HL-60 (cell line): Measurements from ENCODE around the gene SEC61A1.

Experiments
- GABPA ChIP-seq: IDR thresholded peaks from 2 replicates; pipeline ENCODE4 v1.6.1; 2012; ENCODE audit warnings: low read depth
- POLR2AphosphoS5 ChIP-seq: IDR thresholded peaks from 2 replicates; pipeline ENCODE4 v1.6.1; 2012; ENCODE audit warnings: low read depth
- SPI1 ChIP-seq: IDR thresholded peaks from 2 replicates; pipeline ENCODE4 v1.6.1; 2012; ENCODE audit warnings: low read depth, mild to moderate bottlenecking, borderline replicate concordance
- TF ChIP-seq, protein P1 (sequence below): IDR thresholded peaks from one replicate; pipeline ENCODE4 v1.5.1; 2011; ENCODE audit warnings: low read length, control low read depth, inconsistent platforms; ENCODE audit not compliant: insufficient read depth
- TF ChIP-seq, protein P2 (sequence below): IDR thresholded peaks from 2 replicates; pipeline ENCODE4 v1.6.1; 2012; ENCODE audit warnings: low read depth; ENCODE audit not compliant: insufficient replicate concordance

DNA sequence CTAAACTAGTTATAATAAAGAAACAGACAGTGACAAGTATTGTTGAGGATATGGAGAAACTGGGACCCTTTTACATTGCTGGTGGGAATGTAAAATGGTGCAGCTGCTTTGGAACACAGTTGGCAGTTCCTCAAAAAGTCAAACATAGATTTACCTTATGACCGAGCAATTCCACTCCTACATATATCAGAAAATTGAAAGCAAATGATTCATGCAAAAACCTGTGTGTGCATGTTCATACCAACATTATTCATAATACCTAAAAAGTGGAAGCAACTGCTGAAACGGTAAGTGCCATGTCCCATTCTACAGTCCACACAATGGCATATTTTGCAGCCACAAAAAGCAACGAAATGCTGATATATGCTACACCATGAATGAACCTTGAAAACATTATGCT is 12.2 kb upstream of the SEC61A1 start:
- no peak for TF ChIP-seq POLR2AphosphoS5
- no peak for TF ChIP-seq GABPA
- TF ChIP-seq, protein P1, sequence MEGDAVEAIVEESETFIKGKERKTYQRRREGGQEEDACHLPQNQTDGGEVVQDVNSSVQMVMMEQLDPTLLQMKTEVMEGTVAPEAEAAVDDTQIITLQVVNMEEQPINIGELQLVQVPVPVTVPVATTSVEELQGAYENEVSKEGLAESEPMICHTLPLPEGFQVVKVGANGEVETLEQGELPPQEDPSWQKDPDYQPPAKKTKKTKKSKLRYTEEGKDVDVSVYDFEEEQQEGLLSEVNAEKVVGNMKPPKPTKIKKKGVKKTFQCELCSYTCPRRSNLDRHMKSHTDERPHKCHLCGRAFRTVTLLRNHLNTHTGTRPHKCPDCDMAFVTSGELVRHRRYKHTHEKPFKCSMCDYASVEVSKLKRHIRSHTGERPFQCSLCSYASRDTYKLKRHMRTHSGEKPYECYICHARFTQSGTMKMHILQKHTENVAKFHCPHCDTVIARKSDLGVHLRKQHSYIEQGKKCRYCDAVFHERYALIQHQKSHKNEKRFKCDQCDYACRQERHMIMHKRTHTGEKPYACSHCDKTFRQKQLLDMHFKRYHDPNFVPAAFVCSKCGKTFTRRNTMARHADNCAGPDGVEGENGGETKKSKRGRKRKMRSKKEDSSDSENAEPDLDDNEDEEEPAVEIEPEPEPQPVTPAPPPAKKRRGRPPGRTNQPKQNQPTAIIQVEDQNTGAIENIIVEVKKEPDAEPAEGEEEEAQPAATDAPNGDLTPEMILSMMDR = no peak
- TF ChIP-seq, protein P2, sequence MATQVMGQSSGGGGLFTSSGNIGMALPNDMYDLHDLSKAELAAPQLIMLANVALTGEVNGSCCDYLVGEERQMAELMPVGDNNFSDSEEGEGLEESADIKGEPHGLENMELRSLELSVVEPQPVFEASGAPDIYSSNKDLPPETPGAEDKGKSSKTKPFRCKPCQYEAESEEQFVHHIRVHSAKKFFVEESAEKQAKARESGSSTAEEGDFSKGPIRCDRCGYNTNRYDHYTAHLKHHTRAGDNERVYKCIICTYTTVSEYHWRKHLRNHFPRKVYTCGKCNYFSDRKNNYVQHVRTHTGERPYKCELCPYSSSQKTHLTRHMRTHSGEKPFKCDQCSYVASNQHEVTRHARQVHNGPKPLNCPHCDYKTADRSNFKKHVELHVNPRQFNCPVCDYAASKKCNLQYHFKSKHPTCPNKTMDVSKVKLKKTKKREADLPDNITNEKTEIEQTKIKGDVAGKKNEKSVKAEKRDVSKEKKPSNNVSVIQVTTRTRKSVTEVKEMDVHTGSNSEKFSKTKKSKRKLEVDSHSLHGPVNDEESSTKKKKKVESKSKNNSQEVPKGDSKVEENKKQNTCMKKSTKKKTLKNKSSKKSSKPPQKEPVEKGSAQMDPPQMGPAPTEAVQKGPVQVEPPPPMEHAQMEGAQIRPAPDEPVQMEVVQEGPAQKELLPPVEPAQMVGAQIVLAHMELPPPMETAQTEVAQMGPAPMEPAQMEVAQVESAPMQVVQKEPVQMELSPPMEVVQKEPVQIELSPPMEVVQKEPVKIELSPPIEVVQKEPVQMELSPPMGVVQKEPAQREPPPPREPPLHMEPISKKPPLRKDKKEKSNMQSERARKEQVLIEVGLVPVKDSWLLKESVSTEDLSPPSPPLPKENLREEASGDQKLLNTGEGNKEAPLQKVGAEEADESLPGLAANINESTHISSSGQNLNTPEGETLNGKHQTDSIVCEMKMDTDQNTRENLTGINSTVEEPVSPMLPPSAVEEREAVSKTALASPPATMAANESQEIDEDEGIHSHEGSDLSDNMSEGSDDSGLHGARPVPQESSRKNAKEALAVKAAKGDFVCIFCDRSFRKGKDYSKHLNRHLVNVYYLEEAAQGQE = no peak
- no peak for TF ChIP-seq SPI1
